ENCODE data around the gene ITPR2.

DNA sequence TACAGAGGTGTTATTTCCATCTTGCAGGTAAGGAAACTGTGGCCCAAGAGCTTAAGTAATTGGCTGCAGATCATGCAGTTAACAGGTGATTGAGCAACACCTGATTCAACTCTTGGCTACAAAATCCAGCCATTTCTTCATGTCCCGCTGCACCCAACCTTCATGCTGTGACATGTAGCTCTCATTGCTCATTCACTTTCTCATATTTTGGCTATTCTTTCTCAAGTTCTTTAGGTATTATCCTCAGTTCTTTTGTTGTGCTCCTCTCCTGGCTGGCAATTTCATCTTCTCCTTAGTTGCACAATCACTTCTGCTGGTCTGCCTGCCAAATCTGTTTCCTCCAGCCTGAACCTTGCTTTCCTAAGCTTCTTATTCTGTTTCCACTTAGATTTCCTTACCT, 336.8 kb downstream of the ITPR2 start:
- TF ChIP-seq, protein P1, sequence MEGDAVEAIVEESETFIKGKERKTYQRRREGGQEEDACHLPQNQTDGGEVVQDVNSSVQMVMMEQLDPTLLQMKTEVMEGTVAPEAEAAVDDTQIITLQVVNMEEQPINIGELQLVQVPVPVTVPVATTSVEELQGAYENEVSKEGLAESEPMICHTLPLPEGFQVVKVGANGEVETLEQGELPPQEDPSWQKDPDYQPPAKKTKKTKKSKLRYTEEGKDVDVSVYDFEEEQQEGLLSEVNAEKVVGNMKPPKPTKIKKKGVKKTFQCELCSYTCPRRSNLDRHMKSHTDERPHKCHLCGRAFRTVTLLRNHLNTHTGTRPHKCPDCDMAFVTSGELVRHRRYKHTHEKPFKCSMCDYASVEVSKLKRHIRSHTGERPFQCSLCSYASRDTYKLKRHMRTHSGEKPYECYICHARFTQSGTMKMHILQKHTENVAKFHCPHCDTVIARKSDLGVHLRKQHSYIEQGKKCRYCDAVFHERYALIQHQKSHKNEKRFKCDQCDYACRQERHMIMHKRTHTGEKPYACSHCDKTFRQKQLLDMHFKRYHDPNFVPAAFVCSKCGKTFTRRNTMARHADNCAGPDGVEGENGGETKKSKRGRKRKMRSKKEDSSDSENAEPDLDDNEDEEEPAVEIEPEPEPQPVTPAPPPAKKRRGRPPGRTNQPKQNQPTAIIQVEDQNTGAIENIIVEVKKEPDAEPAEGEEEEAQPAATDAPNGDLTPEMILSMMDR (conservative IDR thresholded peaks at IDR 0.05; ENCODE audit: low read length) = no peak
- TF ChIP-seq EZH2phosphoT487 (IDR thresholded peaks at IDR 0.05; ENCODE audit: borderline replicate concordance) = no peak

Measured in Loucy (cell line).